ENCODE results near the gene KRT77.

- no peak for TF ChIP-seq CTCF (IDR thresholded peaks at IDR 0.05)
- no peak for TF ChIP-seq POLR2A (IDR thresholded peaks at IDR 0.05)
Measured at GRCh38 chr12:52689936-52690335, 13.4 kb downstream of the KRT77 start.
